ENCODE results near the gene NKX2-2.

GRCh38 chr20:21503345-21503744, 10.5 kb downstream of the NKX2-2 start:
- TF ChIP-seq, protein P1, sequence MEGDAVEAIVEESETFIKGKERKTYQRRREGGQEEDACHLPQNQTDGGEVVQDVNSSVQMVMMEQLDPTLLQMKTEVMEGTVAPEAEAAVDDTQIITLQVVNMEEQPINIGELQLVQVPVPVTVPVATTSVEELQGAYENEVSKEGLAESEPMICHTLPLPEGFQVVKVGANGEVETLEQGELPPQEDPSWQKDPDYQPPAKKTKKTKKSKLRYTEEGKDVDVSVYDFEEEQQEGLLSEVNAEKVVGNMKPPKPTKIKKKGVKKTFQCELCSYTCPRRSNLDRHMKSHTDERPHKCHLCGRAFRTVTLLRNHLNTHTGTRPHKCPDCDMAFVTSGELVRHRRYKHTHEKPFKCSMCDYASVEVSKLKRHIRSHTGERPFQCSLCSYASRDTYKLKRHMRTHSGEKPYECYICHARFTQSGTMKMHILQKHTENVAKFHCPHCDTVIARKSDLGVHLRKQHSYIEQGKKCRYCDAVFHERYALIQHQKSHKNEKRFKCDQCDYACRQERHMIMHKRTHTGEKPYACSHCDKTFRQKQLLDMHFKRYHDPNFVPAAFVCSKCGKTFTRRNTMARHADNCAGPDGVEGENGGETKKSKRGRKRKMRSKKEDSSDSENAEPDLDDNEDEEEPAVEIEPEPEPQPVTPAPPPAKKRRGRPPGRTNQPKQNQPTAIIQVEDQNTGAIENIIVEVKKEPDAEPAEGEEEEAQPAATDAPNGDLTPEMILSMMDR (IDR thresholded peaks at IDR 0.05) = no peak
- TF ChIP-seq POLR2A (IDR thresholded peaks at IDR 0.05) = no peak
